C4-2B (cell line): ENCODE measurements around the gene FKBP14.

Source experiments
- CTCF ChIP-seq: fragments of 450-650 bp; conservative IDR thresholded peaks from 2 replicates; pipeline ENCODE4 v1.5.1; 2017; ENCODE audit warnings: mild to moderate bottlenecking
- ZFX ChIP-seq: fragments of 450-650 bp; IDR thresholded peaks from 2 replicates; pipeline ENCODE4 v1.6.1; 2017

GRCh38 chr7:30020535-30020934, 6.0 kb downstream of the FKBP14 start:
- TF ChIP-seq CTCF (no peak), ZFX (no peak)
